ENCODE measurements around the gene FAM53C.

- TF ChIP-seq FOS (IDR thresholded peaks at IDR 0.05; ENCODE audit: borderline replicate concordance, insufficient read depth, low read length) (no peak), CTCF (IDR thresholded peaks at IDR 0.05; ENCODE audit: extremely low read depth in 1 of 2, insufficient read depth in 1 of 2, low read depth in 1 of 2, low read length in 2 of 2) (no peak), EZH2 (IDR thresholded peaks at IDR 0.05; ENCODE audit: borderline replicate concordance, low read depth, low read length, severe bottlenecking) (no peak), POLR2AphosphoS5 (IDR thresholded peaks at IDR 0.05; ENCODE audit: insufficient read depth, low read depth, low read length) (no peak), MAX (IDR thresholded peaks at IDR 0.05; ENCODE audit: insufficient read depth, insufficient read length) (no peak), POLR2A (IDR thresholded peaks at IDR 0.05; ENCODE audit: low read depth, low read length) (no peak)
Measured at GRCh38 chr5:138336952-138337684, 948 bp upstream of the FAM53C start.
